ENCODE measurements around the gene UMAD1.
A peak's percentile ranks its signal among the peaks of the same experiment; 100 is the strongest.
"Not testable (repeated sequence)": the region's sequence is repeated elsewhere in the genome, so short reads cannot be mapped to it uniquely, and the experiment has no call there.

Gene UMAD1

GRCh38 chr7:7804822-7805221 lies 164.3 kb downstream of the UMAD1 start:
- DNase-seq, result not testable (repeated sequence)

- no peak for DNase-seq
Observed at GRCh38 chr7:7805511-7806153, 165.1 kb downstream of the UMAD1 start.

- DNase-seq, result no peak
Observed at GRCh38 chr7:7808156-7808555, 167.6 kb downstream of the UMAD1 start.

GRCh38 chr7:7808626-7809025 lies 168.1 kb downstream of the UMAD1 start:
- DNase-seq, result no peak

- DNase-seq, result no peak
Observed at GRCh38 chr7:7810380-7810779, 169.8 kb downstream of the UMAD1 start.

- no peak for DNase-seq
Observed at GRCh38 chr7:7810826-7811225, 170.3 kb downstream of the UMAD1 start.

GRCh38 chr7:7812112-7812511 lies 171.6 kb downstream of the UMAD1 start:
- no peak for DNase-seq

GRCh38 chr7:7815395-7815794 lies 174.8 kb downstream of the UMAD1 start:
- no peak for DNase-seq

GRCh38 chr7:7816084-7816483 lies 175.5 kb downstream of the UMAD1 start:
- no peak for DNase-seq

- DNase-seq, result no peak
Observed at GRCh38 chr7:7816816-7817536, 176.4 kb downstream of the UMAD1 start.

- DNase-seq, result no peak
Observed at GRCh38 chr7:7817748-7818147, 177.2 kb downstream of the UMAD1 start.

GRCh38 chr7:7818179-7818578 lies 177.6 kb downstream of the UMAD1 start:
- DNase-seq, result not testable (repeated sequence)

- DNase-seq, result no peak
Observed at GRCh38 chr7:7819442-7820247, 179.1 kb downstream of the UMAD1 start.

GRCh38 chr7:7820409-7820808 lies 179.9 kb downstream of the UMAD1 start:
- no peak for DNase-seq

- DNase-seq, result no peak
Observed at GRCh38 chr7:7820939-7821338, 180.4 kb downstream of the UMAD1 start.

- no peak for DNase-seq
Observed at GRCh38 chr7:7821517-7821916, 181.0 kb downstream of the UMAD1 start.

GRCh38 chr7:7825294-7825693 lies 184.7 kb downstream of the UMAD1 start:
- DNase-seq, result peak in 1 of 2 donors; percentile 16

GRCh38 chr7:7829667-7830066 lies 189.1 kb downstream of the UMAD1 start:
- no peak for DNase-seq

GRCh38 chr7:7830122-7830878 lies 189.7 kb downstream of the UMAD1 start:
- no peak for DNase-seq

GRCh38 chr7:7832518-7832917 lies 192.0 kb downstream of the UMAD1 start:
- DNase-seq, result no peak

GRCh38 chr7:7834761-7835160 lies 194.2 kb downstream of the UMAD1 start:
- DNase-seq, result no peak

- DNase-seq, result no peak
Observed at GRCh38 chr7:7841027-7841426, 200.5 kb downstream of the UMAD1 start.

- no peak for DNase-seq
Observed at GRCh38 chr7:7843240-7843639, 202.7 kb downstream of the UMAD1 start.
